HG03196 (cell line): ENCODE measurements around the gene PAMR1.

Experiments
- ATAC-seq: cut with Tn5 transposase; IDR thresholded peaks from one replicate; pipeline ENCODE4 v1.9.1; 2021; ENCODE audit not compliant: unreplicated experiment

PAMR1 gene

DNA sequence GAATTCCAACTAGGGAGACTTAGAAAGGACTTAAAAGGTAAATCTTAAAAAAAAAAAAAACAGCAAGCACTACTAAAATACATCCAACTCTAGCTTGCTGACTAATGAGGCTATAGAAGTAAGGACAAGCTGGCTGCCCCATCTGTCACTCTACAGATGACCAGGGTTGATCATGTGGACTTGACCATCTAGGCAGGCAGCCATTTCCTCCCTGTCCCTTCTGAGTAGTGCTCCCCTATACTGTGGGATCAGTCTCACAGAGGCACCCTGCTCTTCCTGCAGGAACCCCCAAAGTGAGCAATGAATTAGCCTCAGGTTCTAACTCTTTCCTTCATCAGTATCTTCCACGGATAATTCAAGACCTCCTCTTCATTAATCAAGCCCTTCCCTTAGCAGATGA, 118.4 kb downstream of the PAMR1 start:
- no peak for ATAC-seq

DNA sequence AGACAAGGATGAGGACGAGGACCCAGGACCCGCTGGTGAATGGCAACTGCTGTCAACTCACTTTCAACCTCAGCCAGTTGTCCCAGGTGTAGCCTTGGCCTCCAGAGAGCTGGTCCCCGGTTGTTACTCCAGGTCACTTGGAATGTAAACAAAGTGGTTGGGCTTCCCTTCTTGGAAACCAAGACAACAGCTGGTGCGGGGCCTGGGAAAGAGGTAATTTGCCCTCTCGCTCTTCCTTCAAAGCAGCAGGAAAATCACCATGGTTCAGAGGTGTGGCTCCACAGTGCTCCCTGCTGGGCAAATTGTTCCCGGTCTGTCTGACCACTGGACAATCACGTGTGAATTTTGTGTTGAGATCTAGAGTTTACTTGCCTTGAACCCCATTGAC, 121.0 kb downstream of the PAMR1 start:
- ATAC-seq: no peak

DNA sequence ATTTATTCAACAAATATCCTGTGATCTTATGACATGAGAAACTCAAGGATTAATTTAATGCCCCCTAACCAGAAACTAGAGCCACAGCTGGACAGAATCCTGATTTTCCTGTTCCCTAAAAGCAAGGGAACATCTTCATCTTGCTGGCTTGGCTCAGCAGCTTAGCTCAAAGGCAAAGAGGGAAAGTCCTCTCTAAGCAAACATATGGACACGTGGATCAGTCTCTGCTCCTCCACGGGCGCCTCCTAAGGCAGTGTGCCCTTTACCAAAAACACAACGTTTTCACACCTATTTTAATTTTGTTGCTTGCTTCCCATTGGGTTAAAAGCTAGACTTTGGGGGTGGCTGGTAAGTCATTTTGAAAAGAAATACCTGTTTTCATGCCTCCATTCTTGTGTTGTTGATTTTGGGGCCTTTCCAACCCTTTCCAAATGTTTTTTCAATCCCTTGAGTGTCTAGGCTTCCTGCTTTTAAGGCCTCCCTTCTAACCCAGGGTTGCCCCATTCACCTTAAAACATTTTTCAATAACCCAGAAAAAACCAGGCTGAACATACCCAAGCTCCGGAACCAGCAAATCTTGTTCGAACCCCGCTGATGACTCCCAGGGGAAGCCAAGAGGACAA, 121.5 kb downstream of the PAMR1 start:
- ATAC-seq: no peak

DNA sequence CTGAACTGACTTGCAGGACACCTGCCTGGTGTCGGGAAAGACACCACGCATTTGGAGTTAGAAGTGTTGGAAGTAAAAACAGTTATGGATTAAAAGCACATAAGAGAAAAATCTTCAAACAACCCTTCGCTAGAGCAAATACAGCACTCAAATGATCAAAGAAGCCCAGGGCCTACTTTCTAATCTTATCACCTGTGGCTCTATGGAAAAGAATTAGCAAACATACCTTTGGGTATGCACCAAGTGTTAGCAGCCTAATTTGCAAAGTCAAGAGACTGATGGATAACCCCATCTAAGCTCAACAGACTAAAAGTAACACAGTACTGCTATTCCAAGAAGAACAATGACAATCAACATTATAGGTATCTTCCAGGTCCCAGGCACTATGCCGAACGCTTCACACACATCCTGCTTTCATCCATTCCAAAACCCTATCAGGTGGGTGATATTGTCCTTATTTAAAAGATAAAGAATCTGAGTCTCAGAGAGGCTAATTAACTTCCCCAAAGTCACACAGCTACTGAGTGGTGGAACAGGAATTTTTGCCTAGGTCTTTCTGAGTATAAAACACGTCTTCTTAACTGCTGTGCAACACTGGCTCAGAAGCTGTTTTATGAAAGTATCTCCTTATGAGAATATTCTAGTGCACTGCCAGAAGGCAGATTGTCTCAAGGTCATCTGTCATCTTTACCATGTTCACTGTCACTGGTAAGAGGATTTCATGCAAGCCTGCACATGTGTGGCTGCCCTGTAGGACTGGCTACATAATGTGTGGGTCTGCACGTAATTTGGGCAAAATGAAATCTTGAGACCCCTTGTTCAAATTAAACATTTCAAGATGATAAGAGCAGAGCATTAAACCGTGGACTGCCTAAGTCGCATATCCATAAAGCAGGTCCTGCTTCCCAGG, 122.4 kb downstream of the PAMR1 start:
- no peak for ATAC-seq

DNA sequence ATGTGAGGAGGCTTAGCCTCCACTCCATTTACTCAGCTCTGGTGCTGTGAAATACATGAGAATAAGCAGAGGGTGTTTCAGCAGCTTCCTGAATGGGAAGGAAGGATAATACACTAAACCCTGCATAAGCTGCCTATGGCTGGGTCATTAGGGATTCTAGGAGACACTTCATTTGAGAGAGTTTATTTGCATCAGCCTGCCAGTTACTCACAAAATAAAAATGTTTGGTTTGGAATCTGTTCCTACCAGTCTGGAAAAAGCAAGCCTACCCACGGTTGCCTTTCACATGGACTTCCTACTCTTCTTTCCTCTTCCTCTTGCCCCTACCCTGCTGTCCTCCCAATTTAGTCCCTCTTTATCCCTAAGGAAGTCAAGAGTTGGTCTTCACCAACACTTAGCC, 126.5 kb downstream of the PAMR1 start:
- ATAC-seq: no peak

DNA sequence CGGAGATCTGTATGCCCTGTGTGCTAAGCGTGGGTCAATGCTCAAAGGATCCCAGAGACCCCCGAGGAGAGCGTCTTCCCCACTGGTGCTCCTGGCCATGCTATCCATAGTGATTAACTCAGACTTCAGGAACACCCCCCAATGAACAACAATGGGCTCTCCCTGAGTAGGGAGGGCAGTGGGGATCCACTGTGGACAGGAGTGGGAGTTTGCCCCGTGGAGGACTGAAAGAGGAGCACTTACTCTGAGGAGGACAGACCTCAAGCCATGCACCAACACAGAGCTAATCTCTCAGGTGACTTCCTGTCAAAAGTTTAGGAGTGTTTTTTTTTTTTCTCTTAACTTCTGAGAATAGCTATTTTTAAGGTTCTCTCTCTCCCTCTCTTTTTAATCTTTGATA, 130.5 kb downstream of the PAMR1 start:
- ATAC-seq: no peak

DNA sequence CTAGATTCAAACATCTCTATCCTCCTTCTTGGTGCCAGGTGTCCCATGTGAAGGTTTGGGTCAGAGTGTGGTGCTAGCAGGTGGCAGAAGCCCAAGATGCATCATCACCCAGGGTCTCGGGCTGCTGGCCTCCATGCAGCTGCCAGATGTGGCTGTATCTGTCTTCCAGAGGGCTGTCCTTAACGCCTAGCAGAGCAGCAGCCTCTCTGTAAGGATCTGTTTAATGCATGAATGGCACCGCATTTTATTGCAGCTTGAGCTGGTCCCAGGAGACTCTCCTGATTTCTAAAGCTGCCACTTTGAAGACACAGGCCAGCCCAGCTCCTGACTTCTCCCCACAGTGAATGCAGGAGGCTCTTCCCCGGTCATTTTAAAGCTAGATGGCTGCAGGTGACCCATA, 132.3 kb downstream of the PAMR1 start:
- no peak for ATAC-seq

DNA sequence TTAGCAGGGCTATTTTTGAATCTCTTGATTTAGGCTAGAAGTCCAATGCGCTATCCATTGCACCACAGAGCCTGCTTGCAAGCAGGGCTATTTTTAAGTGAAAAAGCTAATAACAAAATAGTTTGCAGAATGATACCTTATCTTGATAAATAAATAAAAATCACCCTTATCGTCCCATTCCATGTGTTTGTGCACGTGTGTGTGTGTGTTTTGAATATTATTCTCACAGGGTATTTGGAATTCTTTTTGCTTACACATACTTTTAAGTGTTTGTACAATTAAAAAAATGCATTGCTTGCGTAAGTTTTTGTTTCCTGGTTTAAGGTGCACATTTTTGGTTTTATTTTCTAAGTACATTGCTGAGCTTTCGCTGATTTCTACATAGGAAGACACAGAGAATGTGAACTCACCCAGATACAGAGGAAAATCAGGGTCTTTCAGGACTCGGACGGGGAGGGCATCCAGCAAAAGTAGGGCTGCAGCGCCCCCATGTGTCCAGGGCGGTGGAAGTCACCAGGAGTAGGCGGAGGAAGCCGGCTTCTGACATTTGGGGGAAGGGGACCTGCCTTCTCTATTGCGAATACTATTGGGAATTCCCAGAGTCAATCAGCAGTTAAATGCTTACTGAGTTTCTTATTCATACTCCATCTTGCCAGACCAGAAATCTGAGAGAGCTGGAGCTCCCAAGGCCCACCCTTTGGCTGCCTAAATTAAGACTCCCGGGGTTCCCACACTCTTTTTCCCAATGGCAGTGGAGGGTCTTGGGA, 133.3 kb downstream of the PAMR1 start:
- ATAC-seq: peak; percentile 51

DNA sequence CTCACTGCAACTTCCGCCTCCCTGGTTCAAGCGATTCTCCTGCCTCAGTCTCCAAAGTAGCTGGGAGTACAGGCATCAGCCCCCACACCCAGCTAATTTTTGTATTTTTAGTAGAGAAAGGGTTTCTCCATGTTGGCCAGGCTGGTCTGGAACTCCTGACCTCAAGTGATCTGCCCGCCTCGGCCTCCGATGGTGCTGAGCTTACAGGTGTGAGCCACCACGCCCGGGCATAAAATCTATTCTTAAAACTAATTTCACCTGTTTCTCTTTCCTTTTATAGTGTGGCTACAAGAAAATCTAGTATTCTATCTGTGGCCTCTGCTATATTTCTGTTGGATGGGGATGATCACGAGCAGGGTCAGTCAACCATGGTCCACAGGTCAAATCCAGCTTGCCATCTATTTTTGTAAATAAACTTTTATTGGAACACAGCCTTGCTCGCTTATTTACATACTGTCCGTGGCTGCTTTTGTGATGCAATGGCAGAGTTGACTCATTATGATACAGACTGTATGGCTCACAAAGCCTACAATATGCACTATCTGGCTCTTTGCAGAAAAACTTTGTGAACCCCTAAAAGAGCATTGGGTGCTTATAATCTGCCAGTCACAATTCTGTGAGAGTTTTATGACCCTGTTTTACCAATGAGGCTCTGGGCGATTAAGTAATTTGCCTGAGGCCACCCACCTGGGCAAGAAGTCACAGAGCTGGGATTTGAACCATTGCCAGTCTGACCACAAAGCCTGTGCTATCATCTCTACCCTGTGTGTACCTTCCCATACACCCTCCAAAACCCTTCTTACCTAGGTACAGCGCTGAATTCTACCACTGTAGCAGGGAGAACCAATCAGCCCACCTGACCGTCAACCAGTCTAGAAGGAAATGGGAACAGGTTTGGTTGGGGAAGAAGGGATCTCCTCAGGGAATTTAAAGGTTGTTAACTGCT, 134.4 kb downstream of the PAMR1 start:
- peak; percentile 78 for ATAC-seq

DNA sequence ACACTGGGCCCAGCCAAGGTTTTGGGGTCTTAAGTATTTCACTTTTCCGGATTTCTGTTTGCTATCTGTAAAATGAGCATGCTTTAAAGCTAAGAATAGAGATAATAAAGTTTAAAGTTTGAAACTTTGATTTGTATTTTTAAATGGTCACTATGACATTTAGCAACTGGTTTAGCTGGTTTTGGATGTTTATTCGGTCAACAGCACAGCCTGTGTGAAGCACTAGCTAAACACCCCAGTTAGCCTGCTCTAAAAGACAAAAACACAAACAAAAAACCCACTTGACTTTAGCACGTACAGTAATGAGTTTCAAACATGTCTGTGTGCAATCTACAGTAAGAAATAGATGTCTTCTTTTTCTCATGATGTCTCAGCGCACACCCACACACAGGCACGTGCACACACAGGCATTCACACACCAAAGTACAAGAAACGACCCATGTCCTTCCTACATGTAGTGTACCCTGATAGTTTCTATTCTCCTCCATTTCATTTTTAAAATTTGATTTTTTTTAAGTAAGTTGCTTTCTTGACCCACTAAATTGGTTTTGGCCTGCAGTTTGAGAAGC, 135.4 kb downstream of the PAMR1 start:
- ATAC-seq: no peak

DNA sequence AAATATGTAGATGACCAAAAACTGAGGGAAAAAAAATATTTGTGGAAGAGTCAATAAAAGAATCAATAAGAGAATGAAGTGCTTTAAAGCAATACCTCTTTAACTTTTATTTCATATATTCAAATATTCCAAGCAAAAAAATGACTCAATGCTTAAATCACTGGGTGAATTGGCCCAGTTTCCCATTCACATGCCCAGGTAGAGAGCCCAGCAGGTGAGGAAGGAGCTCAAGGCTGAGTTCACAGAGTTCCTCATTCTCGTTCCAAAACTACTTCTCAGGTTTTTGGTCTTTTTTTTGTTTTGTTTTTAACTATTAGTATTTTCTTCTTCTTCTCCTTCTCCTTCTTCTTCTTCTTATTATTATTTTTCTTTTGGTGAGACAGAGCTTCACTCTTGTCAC, 136.3 kb downstream of the PAMR1 start:
- no peak for ATAC-seq

DNA sequence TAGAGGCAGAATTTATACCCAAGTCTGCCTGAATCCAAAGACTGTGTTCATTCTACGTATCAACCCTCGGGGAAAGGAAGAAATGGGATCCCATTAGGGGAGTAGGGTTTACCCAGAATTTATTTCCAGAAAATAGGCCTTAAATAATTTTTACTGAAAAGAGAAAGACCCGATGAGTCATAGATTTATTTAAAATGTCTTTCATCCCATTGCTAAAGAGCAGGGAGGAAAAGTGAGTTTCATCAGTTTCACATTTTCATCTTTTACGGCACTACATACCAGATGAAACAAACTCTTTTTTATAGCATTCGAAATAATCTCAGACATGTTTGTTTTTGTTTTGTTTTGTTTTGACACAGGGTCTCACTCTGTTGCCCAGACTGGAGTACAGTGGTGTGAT, 137.4 kb downstream of the PAMR1 start:
- no peak for ATAC-seq

DNA sequence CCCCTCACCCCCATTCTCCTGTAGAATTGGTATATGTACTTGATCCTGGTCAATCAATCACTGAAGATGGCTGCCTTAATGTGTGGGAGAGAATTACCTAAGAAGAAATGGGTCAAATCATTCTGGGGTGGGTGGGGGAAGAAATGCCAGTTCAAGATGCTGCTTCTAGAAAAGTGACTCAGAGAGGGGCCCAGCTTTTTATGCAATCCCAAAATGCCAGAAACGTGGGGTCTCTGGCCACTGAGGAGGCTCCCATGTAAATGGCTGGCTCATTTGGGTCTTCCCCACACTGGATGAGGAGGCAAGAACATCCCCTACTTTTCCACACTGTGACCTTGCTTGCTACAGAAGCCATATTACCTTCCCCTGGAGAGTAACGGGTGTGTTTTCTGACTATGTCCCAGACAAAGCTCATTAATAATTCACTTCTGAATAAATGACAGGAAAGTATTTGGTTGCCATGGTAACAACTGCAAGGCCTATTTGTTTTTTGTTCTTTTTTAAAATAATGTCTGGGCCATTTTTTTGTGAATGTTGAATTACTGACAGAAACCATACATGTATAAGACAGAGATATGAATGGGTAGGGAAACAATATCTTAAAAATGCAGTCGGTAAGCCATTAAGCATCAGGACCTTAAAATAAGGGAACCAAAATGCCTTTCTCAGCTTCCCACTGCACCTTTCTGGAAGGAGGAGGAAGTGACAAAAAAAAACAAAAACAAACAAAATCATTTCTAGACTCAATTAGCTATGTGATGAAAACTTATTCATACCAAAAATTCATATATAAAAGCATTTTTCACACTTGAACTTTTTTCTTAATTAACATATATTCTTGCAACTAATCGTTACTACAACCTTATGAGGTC, 138.1 kb downstream of the PAMR1 start:
- ATAC-seq: no peak

DNA sequence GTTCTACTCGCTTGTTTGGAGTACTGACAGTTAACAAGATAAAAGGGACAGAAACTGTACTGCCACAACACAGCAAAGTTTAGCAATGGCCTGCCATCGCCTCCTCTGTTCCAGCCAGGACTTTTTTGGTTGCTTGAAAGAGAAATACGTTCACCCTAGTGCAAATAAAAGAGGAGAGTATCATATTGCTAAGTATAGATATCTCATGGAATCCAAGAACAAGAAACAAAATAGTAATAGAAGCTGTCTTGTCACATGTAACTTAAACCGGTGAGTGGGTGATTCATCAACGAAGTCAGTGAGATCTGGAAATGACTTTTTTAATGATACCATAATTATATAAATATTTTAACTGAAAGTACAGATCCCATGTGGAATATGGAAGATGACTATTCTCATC, 141.5 kb downstream of the PAMR1 start:
- no peak for ATAC-seq
